AG09319 (cell line): ENCODE results near the gene GAL.

Experiments
- DNase-seq: peaks from one replicate; pipeline ENCODE4 v3.0.0-alpha.2; 2010; ENCODE audit warnings: low read depth; ENCODE audit errors: extremely low read depth
- CTCF ChIP-seq: IDR thresholded peaks from 2 replicates; pipeline ENCODE4 v1.5.1; 2011; ENCODE audit warnings: low read depth, mild to moderate bottlenecking, inconsistent platforms, low read length, moderate library complexity

GAL gene

GRCh38 chr11:68655406-68655805 is 28.9 kb upstream of the GAL start:
- no peak for DNase-seq
- no peak for TF ChIP-seq CTCF

- TF ChIP-seq CTCF, result no peak
- no peak for DNase-seq
Observed at GRCh38 chr11:68655806-68656205, 28.5 kb upstream of the GAL start.

GRCh38 chr11:68657021-68657780 is 27.1 kb upstream of the GAL start:
- TF ChIP-seq CTCF, result no peak
- no peak for DNase-seq

GRCh38 chr11:68658097-68658496 is 26.2 kb upstream of the GAL start:
- TF ChIP-seq CTCF, result no peak
- no peak for DNase-seq

- no peak for DNase-seq
- no peak for TF ChIP-seq CTCF
Observed at GRCh38 chr11:68658661-68659060, 25.7 kb upstream of the GAL start.

- no peak for TF ChIP-seq CTCF
- peak; percentile 93 for DNase-seq
Observed at GRCh38 chr11:68659158-68659921, 25.0 kb upstream of the GAL start.
